KOPT-K1 (cell line): Measurements from ENCODE around the gene OXSM.

Experiments used
- H3K27ac ChIP-seq: fragments of 200-600 bp; sonication (generic); 2 replicates; pipeline ENCODE4 v1.5.1; 2016; ENCODE audit warnings: antibody characterized with exemption, mild to moderate bottlenecking, low read depth, low read length; ENCODE audit not compliant: poor library complexity, severe bottlenecking
- H3K36me3 ChIP-seq: fragments of 200-600 bp; sonication (generic); 2 replicates; pipeline ENCODE4 v1.5.1; 2017; ENCODE audit warnings: antibody characterized with exemption, mild to moderate bottlenecking, low read length, moderate library complexity; ENCODE audit not compliant: insufficient read depth
- H3K9me3 ChIP-seq: fragments of 200-600 bp; sonication (generic); 2 replicates; pipeline ENCODE4 v1.5.1; 2017; ENCODE audit warnings: antibody characterized with exemption, low read length, mild to moderate bottlenecking; ENCODE audit not compliant: insufficient read depth, poor library complexity, severe bottlenecking

The OXSM gene

GRCh38 chr3:25823314-25823713 is 33.4 kb downstream of the OXSM start:
- Histone ChIP-seq H3K36me3 (no peaks in the 10 kb centered on the region), H3K9me3 (no peaks in the 10 kb centered on the region), H3K27ac (no peak overlapping the region)

- H3K27ac ChIP-seq = no peak overlapping the region
- H3K9me3 ChIP-seq = no peaks in the 10 kb centered on the region
- H3K36me3 ChIP-seq = no peaks in the 10 kb centered on the region
Observed at GRCh38 chr3:25826510-25826909, 36.6 kb downstream of the OXSM start.

GRCh38 chr3:25830373-25831280 is 40.7 kb downstream of the OXSM start:
- no peak overlapping the region for H3K27ac ChIP-seq
- H3K36me3 ChIP-seq = no peaks in the 10 kb centered on the region
- no peaks in the 10 kb centered on the region for H3K9me3 ChIP-seq

- H3K9me3 ChIP-seq = no peaks in the 10 kb centered on the region
- no peaks in the 10 kb centered on the region for H3K36me3 ChIP-seq
- no peak overlapping the region for H3K27ac ChIP-seq
Observed at GRCh38 chr3:25831578-25831977, 41.7 kb downstream of the OXSM start.

GRCh38 chr3:25834346-25834745 is 44.5 kb downstream of the OXSM start:
- Histone ChIP-seq H3K36me3 (no peaks in the 10 kb centered on the region), H3K9me3 (peaks cover 4% of the 10 kb centered on the region), H3K27ac (no peak overlapping the region)

- H3K9me3 ChIP-seq = peaks cover 4% of the 10 kb centered on the region
- no peaks in the 10 kb centered on the region for H3K36me3 ChIP-seq
- no peak overlapping the region for H3K27ac ChIP-seq
Observed at GRCh38 chr3:25836579-25836978, 46.7 kb downstream of the OXSM start.

- Histone ChIP-seq H3K36me3 (no peaks in the 10 kb centered on the region), H3K27ac (no peak overlapping the region), H3K9me3 (peaks cover 4% of the 10 kb centered on the region)
Observed at GRCh38 chr3:25837038-25837437, 47.1 kb downstream of the OXSM start.

- no peaks in the 10 kb centered on the region for H3K36me3 ChIP-seq
- peaks cover 4% of the 10 kb centered on the region for H3K9me3 ChIP-seq
- no peak overlapping the region for H3K27ac ChIP-seq
Observed at GRCh38 chr3:25840099-25840498, 50.2 kb downstream of the OXSM start.

GRCh38 chr3:25843332-25843731 is 53.4 kb downstream of the OXSM start:
- Histone ChIP-seq H3K27ac (no peak overlapping the region), H3K36me3 (no peaks in the 10 kb centered on the region), H3K9me3 (peaks cover 2% of the 10 kb centered on the region)
